Umbilical cord (tissue), 2 donors: ENCODE data around the gene DNAJC12. TPM values are rescaled to one million over a fixed set of nuclear protein-coding genes. Genes with fewer than 3 reads are reported as not detected.
"Not testable (repeated sequence)": the region's sequence is repeated elsewhere in the genome, so short reads cannot be mapped to it uniquely, and the experiment has no call there.

Source experiments
- DNase-seq: peaks from one replicate; pipeline ENCODE4 v3.0.0-alpha.2; 2015; ENCODE audit warnings: low spot score
- total RNA-seq: library from RNA; depleted of rRNA; stranded (reverse); fragments of >200 nt; gene quantifications from one replicate; pipeline ENCODE4 v1.2.3, GENCODE V29; 2014; ENCODE audit warnings: low replicate concordance; ENCODE audit not compliant: insufficient read depth

Gene DNAJC12
- total RNA-seq, 1 donor from 2014 or later: 6.7 TPM

DNA sequence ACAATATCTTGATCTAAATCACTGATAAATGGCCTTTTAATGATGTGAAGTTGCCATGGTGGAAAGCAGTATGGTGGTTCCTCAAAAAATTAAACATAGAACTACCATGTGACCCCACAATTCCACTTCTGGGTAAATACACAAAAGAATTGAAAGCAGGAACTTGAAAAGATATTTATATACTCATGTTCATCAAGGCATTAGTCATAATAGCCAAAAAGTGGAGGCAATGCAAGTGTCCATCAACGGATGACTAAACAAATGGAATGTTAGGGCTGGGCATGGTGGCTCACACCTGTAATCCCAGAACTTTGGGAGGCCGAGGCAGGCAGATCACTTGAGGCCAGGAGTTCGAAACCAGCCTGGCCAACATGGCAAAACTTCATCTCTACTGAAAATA, 2.0 kb upstream of the DNAJC12 start:
- no peak for DNase-seq

DNA sequence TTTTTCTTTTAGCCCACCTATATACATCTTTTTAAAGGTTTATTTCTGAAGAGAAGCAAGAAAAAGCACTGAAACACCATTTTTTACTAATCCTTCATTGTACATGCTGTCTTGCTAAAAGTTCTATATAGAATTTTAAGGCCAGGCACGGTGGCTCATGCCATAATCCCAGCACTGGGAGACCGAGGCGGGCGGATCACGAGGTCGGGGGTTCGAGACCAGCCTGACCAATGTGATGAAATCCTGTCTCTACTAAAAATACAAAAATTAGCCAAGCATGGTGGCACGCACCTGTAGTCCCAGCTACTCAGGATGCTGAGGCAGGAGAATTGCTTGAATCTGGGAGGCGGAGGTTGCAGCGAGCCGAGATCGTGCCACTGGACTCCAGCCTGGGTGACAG, 1.5 kb upstream of the DNAJC12 start:
- DNase-seq: not testable (repeated sequence)

DNA sequence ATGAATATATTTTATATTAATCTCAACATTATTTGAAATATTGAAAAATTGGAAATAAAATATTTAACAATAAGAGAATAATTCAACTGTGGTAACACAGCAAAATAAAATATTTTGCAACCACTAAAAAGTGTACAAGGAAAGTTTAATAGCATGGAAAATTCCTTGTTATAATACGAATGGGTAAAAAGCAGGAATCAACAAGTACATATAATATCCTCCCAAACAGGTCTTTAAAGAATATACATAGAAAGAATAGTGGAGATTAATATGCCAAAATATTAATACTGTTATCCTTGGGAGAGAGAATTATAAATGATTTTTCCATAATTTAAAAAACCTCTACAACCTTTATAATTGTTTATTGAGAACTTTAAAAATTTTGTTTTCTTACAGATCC, 1.0 kb downstream of the DNAJC12 start:
- no peak for DNase-seq

DNA sequence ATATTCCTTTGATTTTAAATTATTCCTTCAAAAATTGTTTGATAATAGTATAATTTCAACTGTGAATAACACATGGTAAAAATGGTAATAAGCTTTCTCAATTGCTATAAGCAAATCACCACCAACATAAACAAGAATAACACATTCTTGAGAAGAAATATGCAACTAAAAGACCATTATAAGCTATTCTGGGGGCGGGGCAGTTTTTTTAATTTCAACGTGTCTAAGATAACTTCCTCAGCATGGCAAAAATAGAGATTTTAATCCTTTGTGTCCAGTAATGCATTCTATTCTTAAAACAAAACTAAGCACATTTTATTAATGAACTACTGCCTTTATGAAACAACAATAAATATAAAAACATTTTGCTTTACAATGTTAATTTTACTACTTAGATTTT, 1.5 kb downstream of the DNAJC12 start:
- no peak for DNase-seq

DNA sequence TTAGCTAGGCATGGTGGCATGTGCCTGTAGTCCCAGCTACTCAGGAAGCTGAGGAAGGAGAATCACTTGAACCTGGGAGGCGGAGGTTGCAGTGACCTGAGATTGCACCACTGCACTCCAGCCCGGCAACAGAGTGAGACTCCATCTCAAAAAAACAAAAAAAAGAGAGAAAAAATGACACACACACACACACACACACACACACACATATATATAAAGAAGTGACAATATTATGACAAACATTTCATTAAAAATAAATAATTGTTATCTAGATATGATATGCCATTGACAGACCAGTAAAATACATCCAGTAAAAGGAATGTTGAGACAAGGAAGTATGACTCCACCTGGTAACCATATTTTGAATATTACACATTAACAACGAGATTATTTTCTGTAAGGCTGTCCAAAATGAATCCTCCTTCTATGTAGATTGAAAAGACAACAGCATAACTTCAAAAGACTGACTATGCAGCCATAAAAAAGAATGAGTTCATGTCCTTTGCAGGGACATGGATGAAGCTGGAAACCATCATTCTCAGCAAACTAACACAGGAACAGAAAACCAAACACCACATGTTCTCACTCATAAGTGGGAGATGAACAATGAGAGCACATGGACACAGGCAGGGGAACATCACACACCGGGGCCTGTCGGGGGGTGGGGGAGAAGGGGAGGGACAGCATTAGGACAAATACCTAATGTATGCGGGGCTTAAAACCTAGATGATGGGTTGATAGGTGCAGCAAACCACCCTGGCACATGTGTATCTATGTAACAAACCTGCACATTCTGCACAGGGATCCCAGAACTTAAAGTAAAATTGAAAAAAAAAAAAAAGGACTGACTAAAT, 2.2 kb downstream of the DNAJC12 start:
- not testable (repeated sequence) for DNase-seq

DNA sequence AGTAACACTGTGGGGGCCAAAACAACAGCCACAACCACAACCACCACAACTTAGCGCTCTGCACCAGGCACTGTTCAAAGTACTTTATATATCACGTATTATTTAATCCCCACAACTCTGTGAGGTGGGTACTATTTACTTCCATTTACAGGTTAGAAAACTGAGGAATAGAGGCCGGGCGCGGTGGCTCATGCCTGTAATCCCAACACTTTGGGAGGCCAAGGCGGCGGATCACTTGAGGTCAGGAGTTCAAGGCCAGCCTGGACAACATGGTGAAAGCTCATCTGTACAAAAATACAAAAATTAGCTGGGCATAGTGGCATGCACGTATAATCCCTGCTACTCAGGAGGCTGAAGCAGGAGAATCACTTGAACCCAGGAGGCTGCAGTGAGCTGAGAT, 3.6 kb downstream of the DNAJC12 start:
- DNase-seq: no peak

DNA sequence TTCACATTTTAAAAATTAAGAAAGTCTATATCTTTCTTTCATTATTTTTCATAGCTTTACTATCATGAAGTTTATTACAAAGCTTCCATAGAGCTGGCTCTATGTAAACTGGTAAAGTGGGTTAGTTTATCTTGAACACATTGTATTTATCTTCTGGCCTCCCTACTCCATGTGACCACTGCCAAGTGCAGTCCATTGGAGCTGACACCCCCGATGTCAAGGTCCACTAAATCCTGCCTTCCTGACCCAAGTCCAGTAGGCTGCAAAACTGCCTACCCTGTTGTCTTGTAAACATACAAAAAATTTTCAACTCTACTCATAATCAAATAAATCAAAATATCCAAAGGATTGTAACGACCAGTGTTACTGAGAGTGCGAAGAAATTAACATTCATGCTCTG, 10.2 kb downstream of the DNAJC12 start:
- no peak for DNase-seq

DNA sequence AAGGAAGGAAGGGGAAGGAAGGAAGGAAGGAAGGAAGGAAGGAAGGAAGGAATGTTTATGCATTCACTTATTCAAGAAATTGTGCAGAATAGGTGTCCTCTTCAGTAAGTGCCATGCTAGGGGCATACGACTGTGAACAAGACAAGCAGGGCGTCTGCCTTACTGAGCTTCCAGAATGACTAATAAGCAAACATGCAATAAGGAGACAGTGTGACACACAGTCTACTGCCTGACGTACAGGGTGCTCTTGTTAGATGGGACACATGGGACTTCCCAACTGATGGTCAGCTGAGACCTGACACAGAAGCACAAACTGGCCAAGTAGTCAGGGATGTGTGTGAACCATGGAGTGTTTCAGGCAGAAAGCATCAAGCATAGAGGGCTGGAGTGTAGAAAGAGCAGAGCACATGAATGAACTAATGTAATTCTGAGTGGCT, 18.2 kb downstream of the DNAJC12 start:
- no peak for DNase-seq

DNA sequence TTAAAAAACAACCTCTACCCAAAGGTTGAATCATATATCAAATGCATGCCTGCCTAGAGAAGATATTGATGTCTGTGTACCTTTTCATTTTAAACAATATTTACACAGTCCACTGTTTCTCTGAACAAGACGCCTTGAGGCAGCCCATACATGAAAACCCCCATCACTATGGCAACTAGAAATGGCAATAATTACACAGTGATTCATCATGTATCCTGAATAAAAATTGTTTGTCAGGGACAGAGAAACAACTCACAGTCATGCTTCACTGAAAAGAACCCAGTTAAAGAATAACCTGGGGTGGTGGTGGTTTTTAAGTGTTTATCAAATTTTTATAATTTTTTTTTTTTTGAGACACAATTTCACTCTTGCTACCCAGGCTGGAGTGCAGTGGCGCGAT, 19.7 kb downstream of the DNAJC12 start:
- DNase-seq: no peak

DNA sequence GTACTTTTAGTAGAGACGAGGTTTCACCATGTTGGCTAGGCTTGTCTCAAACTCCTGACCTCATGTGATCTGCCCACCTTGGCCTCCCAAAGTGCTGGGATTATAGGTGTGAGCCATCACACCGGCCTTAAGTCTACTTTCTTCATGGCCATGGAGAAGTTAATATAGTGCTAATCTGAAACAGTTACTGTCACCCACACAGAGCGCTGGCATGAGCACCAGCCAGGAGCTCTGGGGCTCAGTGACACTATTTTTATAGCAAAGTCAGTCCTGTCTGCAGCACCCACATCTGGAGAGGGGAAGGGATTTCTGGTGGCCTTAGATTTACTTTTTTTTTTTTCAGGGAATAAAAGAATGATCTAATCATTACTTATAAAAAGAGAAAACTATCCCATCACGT, 21.3 kb downstream of the DNAJC12 start:
- no peak for DNase-seq

DNA sequence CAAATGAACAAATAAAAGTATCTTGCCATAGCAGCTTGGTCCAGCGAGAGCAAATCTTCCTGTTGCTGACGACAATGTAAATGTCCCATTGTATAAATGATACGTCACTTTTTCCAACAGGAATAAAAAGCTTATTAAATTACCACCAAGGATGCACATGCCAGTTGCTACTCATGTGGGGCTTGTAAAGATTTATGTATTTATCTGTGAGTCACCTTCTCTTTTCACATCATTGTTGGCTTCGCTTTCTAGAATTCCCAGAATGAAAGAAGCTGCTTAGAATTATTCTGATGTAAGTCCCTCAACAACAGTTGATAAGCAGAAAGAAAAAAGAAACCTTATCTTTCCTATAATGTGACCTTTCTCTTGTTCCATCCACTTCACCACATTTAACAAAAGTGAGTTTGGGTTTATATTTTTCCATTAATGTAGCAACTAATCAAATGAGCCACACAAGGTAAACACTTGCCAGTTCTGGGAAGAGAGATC, 22.4 kb downstream of the DNAJC12 start:
- no peak for DNase-seq

DNA sequence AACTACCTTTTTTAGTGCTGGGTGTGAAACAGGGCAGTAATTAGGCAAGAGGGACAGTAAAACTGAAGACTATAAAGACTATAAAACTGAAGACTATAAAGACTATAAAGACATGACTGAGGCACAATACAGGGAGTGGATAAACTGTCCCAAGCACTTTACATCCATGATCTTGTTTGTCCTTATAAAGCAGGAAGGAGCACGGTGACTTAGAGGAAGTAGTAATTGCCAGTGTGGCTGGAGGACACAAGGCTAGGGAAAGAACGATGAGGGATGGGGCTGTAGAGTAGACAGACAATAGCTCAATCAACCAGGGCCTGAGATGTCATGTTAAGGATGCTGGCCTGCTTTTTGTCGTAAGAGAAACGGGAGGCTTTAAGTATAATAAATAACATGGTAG, 26.0 kb downstream of the DNAJC12 start:
- no peak for DNase-seq

DNA sequence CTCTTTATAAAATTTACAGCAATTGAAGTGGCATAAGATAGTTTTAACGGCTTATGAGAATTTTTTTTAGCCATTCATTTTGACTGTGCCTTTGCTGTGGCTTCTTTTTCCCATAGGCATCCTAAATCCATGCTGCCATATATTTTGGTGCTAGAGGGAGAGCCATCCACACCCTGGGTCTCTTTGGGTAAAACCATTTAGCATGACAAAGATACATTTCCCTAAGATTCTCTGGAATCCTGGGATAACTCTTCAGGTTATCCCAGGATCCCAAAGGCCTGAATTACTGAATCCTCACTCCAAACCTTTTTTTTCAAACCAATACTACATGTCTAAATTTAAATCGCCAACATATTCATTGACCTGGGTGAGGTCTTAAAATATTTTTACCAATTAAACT, 28.9 kb downstream of the DNAJC12 start:
- no peak for DNase-seq

DNA sequence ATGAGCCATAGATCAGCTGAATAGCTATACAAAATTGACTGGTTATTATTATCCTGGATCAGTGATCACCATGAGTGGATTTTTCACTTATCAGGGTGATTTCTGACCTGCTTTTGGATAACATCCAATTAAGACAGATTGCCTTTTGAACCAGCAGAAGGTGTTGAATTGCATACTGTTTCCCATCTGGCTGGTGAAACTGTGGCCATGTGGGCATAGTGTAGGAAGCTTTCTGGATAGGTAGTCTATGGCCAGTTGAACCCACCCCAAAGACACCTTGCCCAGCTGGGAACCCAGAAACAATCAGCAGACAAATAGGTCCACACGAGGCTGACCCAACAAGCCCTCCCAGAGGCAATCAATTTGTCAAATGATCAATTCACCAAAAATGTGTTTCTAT, 29.3 kb downstream of the DNAJC12 start:
- DNase-seq: no peak

DNA sequence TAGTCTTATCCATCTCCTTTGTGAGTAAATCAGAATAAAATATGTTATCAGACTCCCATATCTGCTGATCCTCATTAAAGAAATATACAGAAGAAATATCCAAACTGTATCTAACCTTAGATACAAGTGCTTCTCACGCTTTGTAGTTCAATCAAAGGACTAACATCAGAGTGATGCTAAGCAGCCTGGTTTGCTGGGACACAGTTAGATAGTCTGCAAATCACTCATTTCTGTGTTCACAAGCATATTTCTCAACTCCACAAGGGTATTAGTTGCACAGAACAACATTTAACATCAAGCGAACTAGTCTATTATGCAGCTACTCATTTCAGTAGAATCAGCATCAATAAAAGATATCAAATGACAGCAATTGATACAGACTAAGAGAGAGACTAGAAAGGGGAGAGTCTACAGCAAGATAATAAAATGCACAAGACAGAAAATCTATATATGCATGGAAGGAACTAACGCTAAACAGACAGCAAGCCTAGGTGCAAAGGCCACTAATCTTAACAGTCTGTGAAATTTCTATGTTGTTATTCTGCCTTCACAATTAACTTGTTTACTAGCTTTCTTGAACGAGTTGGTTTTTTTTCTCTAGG, 30.0 kb downstream of the DNAJC12 start:
- no peak for DNase-seq

DNA sequence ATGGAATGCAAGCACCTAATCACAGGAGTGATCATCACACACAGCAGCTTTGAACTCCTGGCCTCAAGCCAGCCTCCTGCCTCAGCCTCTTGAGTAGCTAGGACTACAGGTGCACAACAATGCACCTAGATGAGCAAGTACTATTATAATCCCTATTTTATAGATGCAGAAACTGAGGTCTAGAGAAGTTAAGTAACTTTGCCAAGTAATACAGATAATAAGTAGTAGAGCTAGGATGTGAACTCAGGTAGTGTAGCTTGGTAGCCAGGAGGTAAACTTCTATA, 33.7 kb downstream of the DNAJC12 start:
- DNase-seq: no peak

DNA sequence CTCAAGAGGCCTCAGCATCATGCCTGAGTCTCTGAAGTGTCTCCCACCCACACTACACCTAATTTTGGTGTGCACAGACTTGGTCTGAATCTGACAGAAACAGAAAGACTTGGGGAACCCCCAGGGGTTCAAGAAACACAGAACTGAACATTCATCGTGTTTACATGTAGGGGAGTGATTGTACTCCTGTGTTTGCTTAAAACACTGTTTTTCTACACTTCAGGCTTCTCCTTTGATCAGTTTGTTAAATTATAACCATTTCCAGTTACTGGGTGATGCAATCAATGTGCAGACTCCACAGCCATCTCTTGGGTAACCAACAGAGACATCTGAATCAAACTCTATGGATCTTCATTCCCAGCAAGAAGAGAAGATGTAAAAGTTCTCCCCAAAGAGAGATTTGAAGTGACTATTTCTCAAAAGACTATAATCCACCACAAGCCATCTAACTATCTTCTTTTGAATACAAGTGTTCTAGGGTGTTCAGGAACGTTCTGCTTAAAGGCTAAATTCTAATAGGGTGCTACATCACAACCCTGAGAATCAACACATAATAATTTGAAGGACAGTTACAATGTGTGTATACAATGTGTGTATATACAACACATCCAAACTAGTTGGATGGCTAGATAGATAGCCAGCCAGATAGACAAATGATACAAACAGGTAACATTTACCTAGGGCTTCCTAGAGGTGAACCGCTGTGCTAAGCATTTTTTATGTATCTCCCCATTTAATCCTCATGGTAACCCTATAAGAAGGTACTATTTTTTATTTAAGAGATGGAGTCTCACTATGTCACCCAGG, 34.2 kb downstream of the DNAJC12 start:
- no peak for DNase-seq

DNA sequence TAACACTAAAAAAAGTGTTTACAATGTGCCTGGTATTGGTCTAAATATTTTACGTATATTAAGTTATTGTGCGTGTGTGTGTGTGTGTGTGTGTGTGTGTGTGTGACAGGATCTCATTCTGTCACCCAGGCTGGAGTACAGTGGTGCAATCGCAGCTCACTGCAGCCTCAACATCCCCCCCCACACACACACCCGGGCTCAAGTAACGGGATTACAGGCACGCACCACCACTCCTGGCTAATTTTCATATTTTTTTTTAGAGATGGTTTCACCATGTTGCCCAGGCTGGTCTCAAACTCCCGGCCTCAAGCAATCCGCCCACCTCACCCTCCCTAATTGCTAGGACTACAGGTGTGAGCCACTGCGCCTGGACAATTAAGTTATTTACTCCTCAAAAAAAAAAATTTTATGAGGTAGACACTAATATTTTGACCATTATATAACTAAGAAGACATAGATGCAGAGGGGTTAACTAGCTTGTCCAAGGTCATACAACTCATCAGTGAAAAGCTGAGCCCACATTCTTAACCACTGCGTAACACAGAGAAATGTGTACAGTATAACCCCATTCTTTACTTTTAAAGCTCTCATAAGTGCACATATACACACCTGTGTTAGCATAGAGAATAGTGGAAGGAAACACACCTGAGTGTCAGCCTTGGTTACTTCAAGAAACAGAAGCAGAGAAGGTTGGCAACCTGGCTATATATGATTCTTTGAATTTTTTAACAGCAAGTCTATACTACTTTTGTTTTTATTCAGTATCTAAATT, 35.0 kb downstream of the DNAJC12 start:
- no peak for DNase-seq

DNA sequence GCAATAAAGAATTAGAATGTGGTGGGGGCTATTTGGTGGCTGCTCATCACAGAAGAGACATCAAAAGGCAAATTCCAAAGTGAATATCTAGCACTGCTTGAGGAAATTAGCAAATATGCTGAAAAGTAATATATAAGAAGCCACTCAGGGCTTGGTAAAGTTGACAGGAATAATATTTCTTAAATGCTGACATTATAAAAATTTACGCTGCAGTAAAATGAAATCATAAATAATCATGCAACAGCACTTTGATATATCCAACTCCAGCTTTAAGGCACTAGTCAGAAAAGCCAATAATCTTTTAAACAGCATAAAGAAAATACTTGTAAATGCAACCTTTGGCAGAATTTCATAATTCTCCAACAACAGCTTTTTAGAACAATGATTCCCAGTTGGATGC, 36.9 kb downstream of the DNAJC12 start:
- DNase-seq: no peak

DNA sequence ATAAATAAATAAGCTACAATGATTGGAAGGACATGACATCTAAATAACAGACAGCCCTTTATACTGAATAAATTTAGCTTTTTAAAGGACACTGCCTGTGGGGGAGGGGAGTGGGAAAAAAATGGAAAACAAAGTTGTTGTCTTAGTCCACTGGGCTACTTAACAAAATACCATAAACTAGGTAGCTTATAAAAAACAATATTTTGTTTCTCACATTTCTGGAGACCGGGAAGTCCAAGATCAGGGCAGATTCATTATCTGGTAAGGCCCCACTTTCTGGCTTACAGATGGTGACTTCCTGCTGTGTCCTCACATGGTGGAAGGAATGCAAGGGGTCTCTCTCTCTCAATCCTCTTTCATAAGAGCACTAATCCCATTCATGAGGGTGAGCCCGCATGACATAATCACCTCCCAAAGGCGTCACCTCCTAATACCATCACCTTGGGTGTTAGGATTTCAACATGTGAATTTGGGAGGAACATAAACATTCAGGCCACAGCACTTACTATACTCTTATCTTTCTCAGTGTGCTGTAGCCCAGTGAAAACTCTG, 43.0 kb downstream of the DNAJC12 start:
- DNase-seq: no peak

DNA sequence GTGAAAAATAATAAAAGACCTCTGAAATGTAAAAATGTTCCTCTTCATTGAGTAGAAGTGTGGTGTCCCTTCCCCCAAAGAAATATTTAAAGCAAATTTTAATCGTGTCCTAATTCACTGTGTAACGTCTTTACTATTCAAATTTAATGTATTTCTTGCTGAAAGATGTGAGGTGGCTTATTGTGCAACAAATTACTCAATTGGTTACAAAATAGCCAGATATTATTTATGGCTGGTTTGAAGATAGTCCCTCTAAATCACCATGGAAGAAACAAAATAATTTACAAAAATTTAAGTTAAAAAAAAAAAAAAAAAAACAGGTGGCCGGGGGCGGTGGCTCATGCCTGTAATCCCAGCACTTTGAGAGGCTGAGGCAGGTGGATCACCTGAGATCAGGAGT, 43.7 kb downstream of the DNAJC12 start:
- no peak for DNase-seq

DNA sequence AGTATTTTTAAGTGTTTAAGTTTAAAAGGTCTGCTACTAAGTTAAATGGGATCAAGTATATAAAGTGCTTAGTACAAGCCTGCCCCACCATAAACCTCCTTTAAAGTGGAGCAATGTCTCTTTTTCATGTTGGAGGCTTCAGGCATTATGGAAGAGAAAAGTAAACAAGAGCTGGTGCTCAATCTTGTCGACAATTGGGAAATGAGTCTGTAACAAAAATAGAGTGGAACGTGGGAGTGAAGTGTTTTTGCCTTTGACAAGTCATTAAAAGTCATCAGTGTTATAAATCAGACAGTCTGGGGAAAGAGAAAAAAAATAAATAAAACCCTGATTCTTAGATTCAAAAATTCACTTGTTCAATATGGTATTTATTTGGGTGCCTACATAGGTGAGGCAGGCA, 44.7 kb downstream of the DNAJC12 start:
- DNase-seq: no peak
